ENCODE data around the gene SRSF12. TPM values are rescaled to one million over a fixed set of nuclear protein-coding genes. Genes with fewer than 3 reads are reported as not detected.

The SRSF12 gene
- total and polyA plus RNA-seq, 3 donors from 2014 or later, result 14.7 to 30.1 (median 21.7) TPM

- no peaks in the 10 kb centered on the region for H3K4me1 ChIP-seq
- no peak overlapping the region for H3K27ac ChIP-seq
- H3K9me3 ChIP-seq, result no peaks in the 10 kb centered on the region
- no peak for DNase-seq
- intact Hi-C loops (cut with DNase I; ENCODE audit: low total_unique reads), result loop anchor here (10.0 kb wide), 1 partner anchor 122 kb away; no protein-coding TSS in a partner anchor
- H3K4me3 ChIP-seq, result no peak overlapping the region
- TF ChIP-seq CTCF (IDR thresholded peaks at IDR 0.05) (peak in 2 of 3 experiments; percentile 19 to 26), POLR2A (IDR thresholded peaks at IDR 0.05) (no peak)
- H3K27me3 ChIP-seq, result no peaks in the 10 kb centered on the region
- no peaks in the 10 kb centered on the region for H3K36me3 ChIP-seq (ENCODE audit: low read depth, missing control alignments)
These were observed 4.8 kb upstream of the SRSF12 start for GRCh38 chr6:89122625-89123024.

- H3K36me3 ChIP-seq (ENCODE audit: low read depth, missing control alignments), result no peaks in the 10 kb centered on the region
- H3K9me3 ChIP-seq, result no peaks in the 10 kb centered on the region
- no peak for DNase-seq
- WGBS, 2 donors, result 79 to 83% methylated on average over 1 of the region's 1 CpG
- H3K27ac ChIP-seq, result no peak overlapping the region
- H3K4me1 ChIP-seq, result no peaks in the 10 kb centered on the region
- no peaks in the 10 kb centered on the region for H3K27me3 ChIP-seq
- no peak for TF ChIP-seq POLR2A (IDR thresholded peaks at IDR 0.05)
- TF ChIP-seq CTCF (IDR thresholded peaks at IDR 0.05), result no peak
- intact Hi-C loops (cut with DNase I; ENCODE audit: low total_unique reads), result loop anchor here (10.0 kb wide), 1 partner anchor 123 kb away; no protein-coding TSS in a partner anchor
- H3K4me3 ChIP-seq, result no peak overlapping the region
These were observed 4.1 kb upstream of the SRSF12 start for GRCh38 chr6:89121934-89122333.

- Histone ChIP-seq H3K27me3 (no peaks in the 10 kb centered on the region), H3K4me3 (no peak overlapping the region), H3K4me1 (no peaks in the 10 kb centered on the region), H3K9me3 (no peaks in the 10 kb centered on the region), H3K27ac (no peak overlapping the region), H3K36me3 (ENCODE audit: low read depth, missing control alignments) (no peaks in the 10 kb centered on the region)
- no peak for TF ChIP-seq CTCF (IDR thresholded peaks at IDR 0.05)
- no peak for TF ChIP-seq POLR2A (IDR thresholded peaks at IDR 0.05)
- intact Hi-C loops (cut with DNase I; ENCODE audit: low total_unique reads), result loop anchor here (10.0 kb wide), 1 partner anchor 124 kb away; no protein-coding TSS in a partner anchor
- WGBS, 2 donors, result 80 to 90% methylated on average over 4 of the region's 4 CpGs
- no peak for DNase-seq
These were observed 2.5 kb upstream of the SRSF12 start for GRCh38 chr6:89120371-89120770.

- TF ChIP-seq POLR2A (IDR thresholded peaks at IDR 0.05), result no peak
- no peak for TF ChIP-seq CTCF (IDR thresholded peaks at IDR 0.05)
- H3K27ac ChIP-seq, result no peak overlapping the region
- no peaks in the 10 kb centered on the region for H3K4me1 ChIP-seq
- DNase-seq, result no peak
- H3K4me3 ChIP-seq, result no peak overlapping the region
- intact Hi-C loops (cut with DNase I; ENCODE audit: low total_unique reads), result no loop called here
- H3K27me3 ChIP-seq, result no peaks in the 10 kb centered on the region
- no peaks in the 10 kb centered on the region for H3K36me3 ChIP-seq (ENCODE audit: low read depth, missing control alignments)
- 53 to 76% methylated on average over 8 of the region's 8 CpGs for WGBS, 2 donors
- no peaks in the 10 kb centered on the region for H3K9me3 ChIP-seq
These were observed 1.1 kb upstream of the SRSF12 start for GRCh38 chr6:89118931-89119330.

- H3K4me1 ChIP-seq, result no peaks in the 10 kb centered on the region
- H3K9me3 ChIP-seq, result no peaks in the 10 kb centered on the region
- intact Hi-C loops (cut with DNase I; ENCODE audit: low total_unique reads), result no loop called here
- TF ChIP-seq CTCF (IDR thresholded peaks at IDR 0.05), result no peak
- no peak for TF ChIP-seq POLR2A (IDR thresholded peaks at IDR 0.05)
- whole genome bisulfite sequencing, 2 donors, result 54 to 63% methylated on average over 6 of the region's 6 CpGs
- H3K27ac ChIP-seq, result no peak overlapping the region
- no peak for DNase-seq
- H3K36me3 ChIP-seq (ENCODE audit: low read depth, missing control alignments), result no peaks in the 10 kb centered on the region
- H3K27me3 ChIP-seq, result no peaks in the 10 kb centered on the region
- H3K4me3 ChIP-seq, result peak overlapping the region in 1 of 2 donors; percentile 78
These were observed 1.2 kb downstream of the SRSF12 start for GRCh38 chr6:89116702-89117101.

Data from testis (tissue), 3 donors.